ENCODE data around the gene GALT. TPM values are rescaled to one million over a fixed set of nuclear protein-coding genes. Genes with fewer than 3 reads are reported as not detected.

The GALT gene
- total and polyA plus RNA-seq, 2 of the 13 experiments (the other 11 are each of a cell fraction or from before 2014, with no cell fraction given), result 40.4 to 46.3 TPM

DNA sequence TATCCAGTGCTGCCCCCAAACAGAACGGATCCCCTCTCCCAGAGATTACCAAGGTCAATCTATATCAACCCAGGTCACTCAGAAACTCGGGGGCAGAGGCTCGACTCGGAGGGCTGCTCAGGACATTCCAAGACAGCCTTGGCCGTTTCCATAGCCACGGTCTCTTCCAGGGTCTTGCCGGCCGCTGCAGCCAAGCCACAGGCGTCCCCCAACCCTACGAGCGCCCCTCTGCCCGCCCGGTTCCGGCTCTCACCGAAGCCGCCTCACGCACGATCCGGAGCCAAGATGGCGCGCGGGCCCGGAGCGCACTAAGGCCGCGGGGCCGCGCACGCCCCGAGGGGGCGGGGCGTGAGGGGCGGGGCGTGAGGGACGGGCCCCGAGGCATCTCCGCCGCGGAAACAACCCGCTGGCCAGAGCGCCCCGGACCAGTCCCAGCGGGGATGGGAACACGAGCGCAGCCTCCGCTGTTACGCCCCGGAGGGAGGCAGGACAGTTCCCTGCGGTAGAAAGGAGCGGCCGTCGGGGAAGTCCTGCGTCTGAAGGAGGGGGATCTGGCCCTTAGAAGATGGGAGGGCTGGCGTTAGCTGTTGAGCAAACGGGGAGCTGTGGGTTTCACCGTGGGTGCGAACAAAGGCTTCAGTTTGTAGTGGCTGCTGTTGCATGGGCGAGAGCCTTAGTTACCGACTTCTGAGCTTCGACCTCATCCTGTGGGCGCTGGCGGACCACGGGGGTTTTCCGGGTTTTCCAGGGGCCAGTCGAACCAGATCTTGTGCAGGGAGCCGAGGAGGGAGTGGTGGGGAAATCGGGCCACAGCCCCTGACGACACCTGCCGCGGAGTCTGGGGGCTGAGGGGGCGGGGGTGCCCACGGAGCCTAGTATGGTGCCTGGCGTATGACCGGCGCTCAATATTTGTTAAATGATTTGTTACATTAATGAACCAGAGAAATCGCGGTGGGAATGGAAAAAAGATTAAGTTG lies 34.4 kb upstream of the GALT start, which contains the start of gene RPP25L (continued):
- TF ChIP-seq ZEB1 (IDR thresholded peaks at IDR 0.05; ENCODE audit: insufficient replicate concordance, low read depth) (no peak), FOXK1 (CRISPR knock-in tag; IDR thresholded peaks at IDR 0.05; ENCODE audit: borderline replicate concordance, low read depth) (no peak), SMAD9 (CRISPR knock-in tag; IDR thresholded peaks at IDR 0.05) (no peak), ZNF260 (CRISPR knock-in tag; IDR thresholded peaks at IDR 0.05; ENCODE audit: borderline replicate concordance, low read depth) (no peak), ARNT (IDR thresholded peaks at IDR 0.05) (no peak), SSRP1 (CRISPR knock-in tag; IDR thresholded peaks at IDR 0.05) (no peak), FOXM1 (CRISPR knock-in tag; IDR thresholded peaks at IDR 0.05) (no peak), ZNF550 (CRISPR knock-in tag; IDR thresholded peaks at IDR 0.05; ENCODE audit: borderline replicate concordance) (no peak), SOX5 (CRISPR knock-in tag; IDR thresholded peaks at IDR 0.05; ENCODE audit: borderline replicate concordance) (peak; percentile 29; the same call in 1 of the 2 replicates), NFKBIZ (CRISPR knock-in tag; IDR thresholded peaks at IDR 0.05) (0 out of 2 replicates have a peak, but pooled peaks have one; percentile 17), ONECUT2 (CRISPR knock-in tag; IDR thresholded peaks at IDR 0.05) (no peak), NFYB (CRISPR knock-in tag; IDR thresholded peaks at IDR 0.05) (no peak), AHR (CRISPR knock-in tag; IDR thresholded peaks at IDR 0.05) (no peak; the same call in 1 of the 2 replicates), ZNF703 (CRISPR knock-in tag; IDR thresholded peaks at IDR 0.05; ENCODE audit: borderline replicate concordance) (no peak), ZNF747 (CRISPR knock-in tag; IDR thresholded peaks at IDR 0.05; ENCODE audit: borderline replicate concordance) (no peak), ZNF660 (CRISPR knock-in tag; IDR thresholded peaks at IDR 0.05; ENCODE audit: borderline replicate concordance, low read depth) (no peak), TBX2 (CRISPR knock-in tag; IDR thresholded peaks at IDR 0.05; ENCODE audit: borderline replicate concordance) (0 out of 2 replicates have a peak, but pooled peaks have one; percentile 60), SMARCE1 (IDR thresholded peaks at IDR 0.05; ENCODE audit: borderline replicate concordance) (no peak)
- TF ChIP-seq, protein P1, sequence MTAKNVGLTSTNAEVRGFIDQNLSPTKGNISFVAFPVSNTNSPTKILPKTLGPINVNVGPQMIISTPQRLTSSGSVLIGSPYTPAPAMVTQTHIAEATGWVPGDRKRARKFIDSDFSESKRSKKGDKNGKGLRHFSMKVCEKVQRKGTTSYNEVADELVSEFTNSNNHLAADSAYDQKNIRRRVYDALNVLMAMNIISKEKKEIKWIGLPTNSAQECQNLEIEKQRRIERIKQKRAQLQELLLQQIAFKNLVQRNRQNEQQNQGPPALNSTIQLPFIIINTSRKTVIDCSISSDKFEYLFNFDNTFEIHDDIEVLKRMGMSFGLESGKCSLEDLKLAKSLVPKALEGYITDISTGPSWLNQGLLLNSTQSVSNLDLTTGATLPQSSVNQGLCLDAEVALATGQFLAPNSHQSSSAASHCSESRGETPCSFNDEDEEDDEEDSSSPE (CRISPR knock-in tag; IDR thresholded peaks at IDR 0.05), result 0 out of 2 replicates have a peak, but pooled peaks have one; percentile 2
- TF ChIP-seq, protein P2, sequence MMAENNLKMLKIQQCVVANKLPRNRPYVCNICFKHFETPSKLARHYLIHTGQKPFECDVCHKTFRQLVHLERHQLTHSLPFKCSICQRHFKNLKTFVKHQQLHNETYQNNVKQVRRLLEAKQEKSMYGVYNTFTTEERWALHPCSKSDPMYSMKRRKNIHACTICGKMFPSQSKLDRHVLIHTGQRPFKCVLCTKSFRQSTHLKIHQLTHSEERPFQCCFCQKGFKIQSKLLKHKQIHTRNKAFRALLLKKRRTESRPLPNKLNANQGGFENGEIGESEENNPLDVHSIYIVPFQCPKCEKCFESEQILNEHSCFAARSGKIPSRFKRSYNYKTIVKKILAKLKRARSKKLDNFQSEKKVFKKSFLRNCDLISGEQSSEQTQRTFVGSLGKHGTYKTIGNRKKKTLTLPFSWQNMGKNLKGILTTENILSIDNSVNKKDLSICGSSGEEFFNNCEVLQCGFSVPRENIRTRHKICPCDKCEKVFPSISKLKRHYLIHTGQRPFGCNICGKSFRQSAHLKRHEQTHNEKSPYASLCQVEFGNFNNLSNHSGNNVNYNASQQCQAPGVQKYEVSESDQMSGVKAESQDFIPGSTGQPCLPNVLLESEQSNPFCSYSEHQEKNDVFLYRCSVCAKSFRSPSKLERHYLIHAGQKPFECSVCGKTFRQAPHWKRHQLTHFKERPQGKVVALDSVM (CRISPR knock-in tag; IDR thresholded peaks at IDR 0.05), result peak; percentile 63
- TF ChIP-seq, protein P3, sequence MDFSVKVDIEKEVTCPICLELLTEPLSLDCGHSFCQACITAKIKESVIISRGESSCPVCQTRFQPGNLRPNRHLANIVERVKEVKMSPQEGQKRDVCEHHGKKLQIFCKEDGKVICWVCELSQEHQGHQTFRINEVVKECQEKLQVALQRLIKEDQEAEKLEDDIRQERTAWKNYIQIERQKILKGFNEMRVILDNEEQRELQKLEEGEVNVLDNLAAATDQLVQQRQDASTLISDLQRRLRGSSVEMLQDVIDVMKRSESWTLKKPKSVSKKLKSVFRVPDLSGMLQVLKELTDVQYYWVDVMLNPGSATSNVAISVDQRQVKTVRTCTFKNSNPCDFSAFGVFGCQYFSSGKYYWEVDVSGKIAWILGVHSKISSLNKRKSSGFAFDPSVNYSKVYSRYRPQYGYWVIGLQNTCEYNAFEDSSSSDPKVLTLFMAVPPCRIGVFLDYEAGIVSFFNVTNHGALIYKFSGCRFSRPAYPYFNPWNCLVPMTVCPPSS (IDR thresholded peaks at IDR 0.05), result no peak
- TF ChIP-seq, protein P4, sequence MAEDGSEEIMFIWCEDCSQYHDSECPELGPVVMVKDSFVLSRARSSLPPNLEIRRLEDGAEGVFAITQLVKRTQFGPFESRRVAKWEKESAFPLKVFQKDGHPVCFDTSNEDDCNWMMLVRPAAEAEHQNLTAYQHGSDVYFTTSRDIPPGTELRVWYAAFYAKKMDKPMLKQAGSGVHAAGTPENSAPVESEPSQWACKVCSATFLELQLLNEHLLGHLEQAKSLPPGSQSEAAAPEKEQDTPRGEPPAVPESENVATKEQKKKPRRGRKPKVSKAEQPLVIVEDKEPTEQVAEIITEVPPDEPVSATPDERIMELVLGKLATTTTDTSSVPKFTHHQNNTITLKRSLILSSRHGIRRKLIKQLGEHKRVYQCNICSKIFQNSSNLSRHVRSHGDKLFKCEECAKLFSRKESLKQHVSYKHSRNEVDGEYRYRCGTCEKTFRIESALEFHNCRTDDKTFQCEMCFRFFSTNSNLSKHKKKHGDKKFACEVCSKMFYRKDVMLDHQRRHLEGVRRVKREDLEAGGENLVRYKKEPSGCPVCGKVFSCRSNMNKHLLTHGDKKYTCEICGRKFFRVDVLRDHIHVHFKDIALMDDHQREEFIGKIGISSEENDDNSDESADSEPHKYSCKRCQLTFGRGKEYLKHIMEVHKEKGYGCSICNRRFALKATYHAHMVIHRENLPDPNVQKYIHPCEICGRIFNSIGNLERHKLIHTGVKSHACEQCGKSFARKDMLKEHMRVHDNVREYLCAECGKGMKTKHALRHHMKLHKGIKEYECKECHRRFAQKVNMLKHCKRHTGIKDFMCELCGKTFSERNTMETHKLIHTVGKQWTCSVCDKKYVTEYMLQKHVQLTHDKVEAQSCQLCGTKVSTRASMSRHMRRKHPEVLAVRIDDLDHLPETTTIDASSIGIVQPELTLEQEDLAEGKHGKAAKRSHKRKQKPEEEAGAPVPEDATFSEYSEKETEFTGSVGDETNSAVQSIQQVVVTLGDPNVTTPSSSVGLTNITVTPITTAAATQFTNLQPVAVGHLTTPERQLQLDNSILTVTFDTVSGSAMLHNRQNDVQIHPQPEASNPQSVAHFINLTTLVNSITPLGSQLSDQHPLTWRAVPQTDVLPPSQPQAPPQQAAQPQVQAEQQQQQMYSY (CRISPR knock-in tag; IDR thresholded peaks at IDR 0.05), result peak; percentile 73; the same call in 1 of the 2 replicates

Measured in HepG2 (cell line).